HepG2 (cell line): ENCODE results near the gene APOA1. TPM values are rescaled to one million over a fixed set of nuclear protein-coding genes. Genes with fewer than 3 reads are reported as not detected.
A peak's percentile ranks its signal among the peaks of the same experiment; 100 is the strongest.

ENCODE experiments used
- DNMT3B ChIP-seq: conservative IDR thresholded peaks from 2 replicates; pipeline ENCODE4 v1.6.1; 2016; ENCODE audit warnings: missing biosample characterization, control low read depth
- GTF3A ChIP-seq: sonication (generic); formaldehyde crosslinking; conservative IDR thresholded peaks from 2 replicates; pipeline ENCODE4 v1.4.0; 2020; ENCODE audit warnings: mild to moderate bottlenecking, missing genetic modification reagents
- MYPOP ChIP-seq: sonication (generic); formaldehyde crosslinking; IDR thresholded peaks from 2 replicates; pipeline ENCODE4 v1.8.1; 2023; ENCODE audit warnings: mild to moderate bottlenecking, moderate library complexity, missing genetic modification reagents
- NR2F2 ChIP-seq: IDR thresholded peaks from 2 replicates; pipeline ENCODE4 v1.6.1; 2012; ENCODE audit warnings: low read depth, inconsistent platforms, borderline replicate concordance
- RXRA ChIP-seq: sonication (generic); formaldehyde crosslinking; IDR thresholded peaks from 2 replicates; pipeline ENCODE4 v1.5.1; 2020; ENCODE audit warnings: missing genetic modification reagents
- SKI ChIP-seq: fragments of 450-650 bp; IDR thresholded peaks from one replicate; pipeline ENCODE4 v1.6.1; 2018; ENCODE audit warnings: mild to moderate bottlenecking; ENCODE audit not compliant: partially characterized antibody
- SPEN ChIP-seq: sonication (generic); formaldehyde crosslinking; IDR thresholded peaks from 2 replicates; pipeline ENCODE4 v1.5.1; 2020; ENCODE audit warnings: low read depth, mild to moderate bottlenecking, missing genetic modification reagents
- THAP8 ChIP-seq: sonication (generic); formaldehyde crosslinking; IDR thresholded peaks from 2 replicates; pipeline ENCODE4 v1.5.1; 2020; ENCODE audit warnings: missing genetic modification reagents, mild to moderate bottlenecking, borderline replicate concordance
- ZFX ChIP-seq: sonication (generic); formaldehyde crosslinking; IDR thresholded peaks from 2 replicates; pipeline ENCODE4 v1.4.0; 2020; ENCODE audit warnings: mild to moderate bottlenecking, low read depth, missing genetic modification reagents, moderate library complexity
- ZNF142 ChIP-seq: sonication (generic); formaldehyde crosslinking; IDR thresholded peaks from 2 replicates; pipeline ENCODE4 v1.4.0; 2020; ENCODE audit warnings: missing genetic modification reagents
- ZNF547 ChIP-seq: sonication (generic); formaldehyde crosslinking; IDR thresholded peaks from 2 replicates; pipeline ENCODE4 v1.5.1; 2020; ENCODE audit warnings: mild to moderate bottlenecking, missing genetic modification reagents
- ZNF552 ChIP-seq: sonication (generic); formaldehyde crosslinking; IDR thresholded peaks from 2 replicates; pipeline ENCODE4 v1.9.0; 2022; ENCODE audit warnings: missing genetic modification reagents, mild to moderate bottlenecking, borderline replicate concordance
- ZNF609 ChIP-seq: sonication (generic); formaldehyde crosslinking; IDR thresholded peaks from 2 replicates; pipeline ENCODE4 v1.4.0; 2020; ENCODE audit warnings: mild to moderate bottlenecking, missing genetic modification reagents, borderline replicate concordance
- ZNF652 ChIP-seq: IDR thresholded peaks from 2 replicates; pipeline ENCODE4 v1.6.1; 2016; ENCODE audit warnings: low read depth, borderline replicate concordance
- ZNF720 ChIP-seq: sonication (generic); formaldehyde crosslinking; IDR thresholded peaks from 2 replicates; pipeline ENCODE4 v1.4.0; 2020; ENCODE audit warnings: missing genetic modification reagents
- polyA plus RNA-seq, 8 experiments: library from polyadenylated mRNA; depleted of rRNA in 3 of 8; stranded (reverse) in 7 of 8; unstranded in 1 of 8; fragments of >200 nt; fragmentation: Illumina TruSeq in 4 of 8; extraction: Trizol in 4 of 8; gene quantifications; 2 replicates each; pipeline versions ENCODE4 v1.2.1 to v1.2.3, GENCODE V29; 2011 to 2016; ENCODE audit warnings: low read depth in 4 of 8, missing spikeins in 1 of 8, mixed read lengths in 1 of 8; ENCODE audit not compliant: insufficient read depth in 1 of 8
- total RNA-seq, 5 experiments: library from RNA; depleted of rRNA; stranded (reverse); fragments of >200 nt; fragmentation: Illumina TruSeq; extraction: Trizol; gene quantifications; 2 replicates each; pipeline ENCODE4 v1.2.3, GENCODE V29; 2016; ENCODE audit warnings: low read depth in 1 of 5

APOA1 gene
- total and polyA plus RNA-seq, 2 of the 13 experiments (the other 11 are each of a cell fraction or from before 2014, with no cell fraction given) = 1,973 to 5,485 TPM

GRCh38 chr11:116833816-116834534 lies 3.4 kb downstream of the APOA1 start (continued):
- TF ChIP-seq NR2F2 = no peak
- no peak for TF ChIP-seq DNMT3B (CRISPR knock-in tag)
- no peak for TF ChIP-seq ZNF547 (CRISPR knock-in tag)
- TF ChIP-seq GTF3A = no peak
- TF ChIP-seq SPEN = no peak; the same call in 1 of the 2 replicates
- 0 out of 2 replicates have a peak, but pooled peaks have one; percentile 59 for TF ChIP-seq ZNF552 (CRISPR knock-in tag)
- TF ChIP-seq ZFX (CRISPR knock-in tag) = peak; percentile 89
- no peak for TF ChIP-seq SKI
- TF ChIP-seq ZNF720 = no peak
- TF ChIP-seq RXRA (CRISPR knock-in tag) = peak; percentile 63
- TF ChIP-seq THAP8 (CRISPR knock-in tag) = peak; percentile 47; the same call in 1 of the 2 replicates
- peak; percentile 44; the same call in 1 of the 2 replicates for TF ChIP-seq ZNF142 (CRISPR knock-in tag)
- 0 out of 2 replicates have a peak, but pooled peaks have one; percentile 13 for TF ChIP-seq ZNF652 (CRISPR knock-in tag)
- TF ChIP-seq MYPOP (CRISPR knock-in tag) = peak; percentile 75
- peak; percentile 64; the same call in 1 of the 2 replicates for TF ChIP-seq ZNF609 (CRISPR knock-in tag)
